GM18517 (cell line): ENCODE results near the gene TRIM9.

Source experiments
- ATAC-seq: cut with Tn5 transposase; IDR thresholded peaks from one replicate; pipeline ENCODE4 v1.9.1; 2021; ENCODE audit warnings: mild to moderate bottlenecking, moderate library complexity; ENCODE audit not compliant: unreplicated experiment

The TRIM9 gene

GRCh38 chr14:51094901-51095853 is at the start of gene TRIM9:
Gene TRIM9, minus strand, starts transcription at chr14:51095105. Its CDS starts 166 bp downstream, at chr14:51094939.
- peak; percentile 98 for ATAC-seq

- ATAC-seq = no peak
Measured at GRCh38 chr14:51140856-51141255, 46.0 kb upstream of the TRIM9 start.

DNA sequence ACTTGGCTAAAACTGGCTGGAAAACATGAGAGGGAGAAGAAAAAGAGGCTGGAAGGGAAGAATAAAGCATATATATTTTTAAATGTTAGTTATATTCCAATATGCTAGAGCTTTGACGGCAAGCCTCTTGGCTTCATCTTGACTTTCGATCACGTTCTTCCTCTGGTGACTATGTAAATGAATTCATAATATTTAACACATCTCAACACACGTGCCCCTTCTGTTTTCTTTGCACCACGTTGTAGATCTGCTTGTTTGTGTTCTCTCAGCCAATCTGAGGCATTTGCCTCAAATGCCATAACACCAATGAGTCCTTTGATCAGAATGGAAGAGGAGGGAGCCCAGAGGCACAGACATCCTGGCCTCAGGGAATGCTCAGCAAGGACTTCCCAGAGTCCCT is 45.4 kb upstream of the TRIM9 start:
- ATAC-seq = no peak

- ATAC-seq = no peak
Measured at GRCh38 chr14:51139121-51139681, 44.3 kb upstream of the TRIM9 start.

GRCh38 chr14:51138404-51139103 is 43.6 kb upstream of the TRIM9 start:
- no peak for ATAC-seq

- no peak for ATAC-seq
Measured at GRCh38 chr14:51131516-51131915, 36.6 kb upstream of the TRIM9 start.

- no peak for ATAC-seq
Measured at GRCh38 chr14:51129130-51129529, 34.2 kb upstream of the TRIM9 start.

DNA sequence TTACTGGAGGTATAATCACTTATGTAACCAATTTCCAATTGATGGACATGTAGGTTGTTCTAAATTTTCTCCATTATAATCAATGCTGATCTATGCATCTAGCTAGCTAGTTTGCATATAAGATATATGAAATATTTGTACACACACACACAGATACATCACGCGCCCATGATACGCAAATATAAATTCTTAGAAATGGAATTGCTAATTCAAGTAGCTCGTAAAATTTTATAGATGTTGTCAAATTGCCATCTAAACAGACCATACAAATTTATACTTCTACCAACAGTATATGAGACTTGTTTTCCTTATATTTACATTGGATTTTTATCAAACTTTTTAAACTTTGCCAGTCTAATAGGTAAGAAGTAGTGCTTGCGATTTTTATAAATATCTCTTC is 29.1 kb upstream of the TRIM9 start:
- ATAC-seq = no peak

DNA sequence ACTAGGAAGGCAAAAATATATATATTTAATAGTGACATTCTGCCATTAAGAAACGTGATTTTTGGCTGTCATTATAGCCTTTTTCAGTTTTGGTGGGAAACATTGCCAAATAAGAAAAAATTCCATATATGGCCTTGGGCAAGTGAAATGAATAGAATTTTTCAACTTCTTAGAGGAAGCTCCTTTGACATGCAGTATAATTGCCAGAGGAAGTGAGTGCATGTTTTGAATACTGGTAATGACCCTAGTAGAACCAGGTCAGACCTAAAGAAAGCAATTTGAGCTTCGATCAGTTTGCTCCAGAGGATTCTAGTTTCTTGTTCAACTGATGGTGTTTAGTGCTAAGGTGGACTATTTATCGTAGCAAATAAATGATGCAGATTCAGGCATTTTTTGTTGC is 26.2 kb upstream of the TRIM9 start:
- no peak for ATAC-seq

GRCh38 chr14:51119411-51120051 is 24.6 kb upstream of the TRIM9 start:
- no peak for ATAC-seq

- ATAC-seq = no peak
Measured at GRCh38 chr14:51118993-51119392, 24.1 kb upstream of the TRIM9 start.

- no peak for ATAC-seq
Measured at GRCh38 chr14:51117593-51117992, 22.7 kb upstream of the TRIM9 start.

DNA sequence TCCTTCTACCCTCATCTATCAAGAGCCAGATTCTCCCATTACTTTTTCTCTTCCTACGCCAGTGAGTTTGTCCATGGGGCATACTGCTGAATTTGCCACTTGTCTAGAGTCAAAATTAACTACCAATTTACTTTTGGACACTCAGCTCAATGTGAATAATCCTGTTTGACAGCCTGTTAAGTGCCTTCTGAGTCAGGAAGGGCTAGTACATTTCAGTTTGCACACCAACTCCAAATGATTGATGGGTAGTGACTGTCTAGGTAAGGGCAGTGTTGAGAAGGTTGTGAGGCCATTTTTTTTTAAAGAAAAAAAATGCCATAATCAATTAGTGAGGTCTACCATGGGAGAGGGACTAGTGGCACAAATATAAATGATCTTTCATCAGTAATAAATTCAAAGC is 21.8 kb upstream of the TRIM9 start:
- no peak for ATAC-seq

- ATAC-seq = no peak
Measured at GRCh38 chr14:51109651-51110050, 14.7 kb upstream of the TRIM9 start.

- no peak for ATAC-seq
Measured at GRCh38 chr14:51107801-51108200, 12.9 kb upstream of the TRIM9 start.

DNA sequence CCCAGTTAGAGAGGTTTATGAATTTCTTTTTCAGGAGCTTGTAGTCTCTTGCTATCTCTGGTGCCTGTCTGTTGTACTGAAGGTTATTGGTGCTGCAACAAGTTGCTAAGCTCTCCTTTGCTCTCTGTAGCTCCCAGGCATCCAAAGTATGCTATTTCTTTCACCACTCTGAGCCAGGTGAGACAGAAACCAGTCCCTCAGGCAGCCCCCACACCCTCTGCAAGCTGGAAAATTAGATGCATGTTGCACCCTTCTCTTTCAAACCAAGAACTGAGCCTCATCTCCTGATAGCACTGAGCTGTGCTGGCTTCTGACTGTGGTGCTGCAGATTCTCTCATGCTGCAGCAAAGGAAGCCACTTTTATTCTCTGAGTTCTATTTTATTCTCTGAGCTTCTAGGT is 9.6 kb upstream of the TRIM9 start:
- ATAC-seq = no peak

- no peak for ATAC-seq
Measured at GRCh38 chr14:51097287-51097686, 2.4 kb upstream of the TRIM9 start.

GRCh38 chr14:51096870-51097269 is 2.0 kb upstream of the TRIM9 start:
- ATAC-seq = no peak

GRCh38 chr14:51095854-51096823 is 1.2 kb upstream of the TRIM9 start:
- no peak for ATAC-seq

GRCh38 chr14:51094282-51094821 is 553 bp downstream of the TRIM9 start:
- ATAC-seq = no peak
